Astrocyte of the cerebellum (primary cell): ENCODE data around the gene SNX11.

Experiments used
- DNase-seq: peaks from one replicate; pipeline ENCODE4 v3.0.0-alpha.2; 2011; ENCODE audit warnings: low read depth
- H3K4me3 ChIP-seq: 2 replicates; pipeline ENCODE4 v1.5.1; 2011; ENCODE audit warnings: mild to moderate bottlenecking, low read depth, low read length, moderate library complexity
- CTCF ChIP-seq: IDR thresholded peaks from 2 replicates; pipeline ENCODE4 v1.5.1; 2012; ENCODE audit warnings: low read length, low read depth, moderate library complexity, mild to moderate bottlenecking; ENCODE audit errors: missing control alignments
- in situ Hi-C: cut with HindIII; loops from 2 replicates; pipeline ENCODE4 v1.10.0; 2017; ENCODE audit warnings: low sequenced_read_pairs

Gene SNX11

GRCh38 chr17:48107137-48108055, at the start of gene SNX11:
Gene SNX11 (plus strand): TSS chr17:48107766. CDS start chr17:48112044, 4,278 bp downstream.
- peak; percentile 2 for TF ChIP-seq CTCF
- in situ Hi-C loops, result no loop called here
- H3K4me3 ChIP-seq, result peak within 1 kb of the TSS; percentile 93
- DNase-seq, result peak; percentile 64

DNA sequence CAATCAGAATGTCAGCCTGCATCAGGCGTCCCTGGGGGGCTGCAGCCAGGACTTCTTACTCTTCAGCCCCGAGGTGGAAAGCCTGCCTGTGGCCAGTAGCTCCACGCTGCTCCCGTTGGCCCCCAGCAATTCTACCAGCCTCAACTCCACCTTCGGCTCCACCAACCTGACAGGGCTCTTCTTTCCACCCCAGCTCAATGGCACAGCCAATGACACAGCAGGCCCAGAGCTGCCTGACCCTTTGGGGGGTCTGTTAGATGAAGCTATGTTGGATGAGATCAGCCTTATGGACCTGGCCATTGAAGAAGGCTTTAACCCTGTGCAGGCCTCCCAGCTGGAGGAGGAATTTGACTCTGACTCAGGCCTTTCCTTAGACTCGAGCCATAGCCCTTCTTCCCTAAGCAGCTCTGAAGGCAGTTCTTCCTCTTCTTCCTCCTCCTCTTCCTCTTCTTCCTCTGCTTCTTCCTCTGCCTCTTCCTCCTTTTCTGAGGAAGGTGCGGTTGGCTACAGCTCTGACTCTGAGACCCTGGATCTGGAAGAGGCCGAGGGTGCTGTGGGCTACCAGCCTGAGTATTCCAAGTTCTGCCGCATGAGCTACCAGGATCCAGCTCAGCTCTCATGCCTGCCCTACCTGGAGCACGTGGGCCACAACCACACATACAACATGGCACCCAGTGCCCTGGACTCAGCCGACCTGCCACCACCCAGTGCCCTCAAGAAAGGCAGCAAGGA, 49.0 kb upstream of the SNX11 start:
- no peak for DNase-seq
- H3K4me3 ChIP-seq, result no peak overlapping the region
- in situ Hi-C loops, result no loop called here
- TF ChIP-seq CTCF, result no peak

GRCh38 chr17:48059125-48059668, 48.4 kb upstream of the SNX11 start:
- in situ Hi-C loops, result no loop called here
- TF ChIP-seq CTCF, result no peak
- DNase-seq, result no peak
- no peak overlapping the region for H3K4me3 ChIP-seq

- no peak for TF ChIP-seq CTCF
- in situ Hi-C loops, result no loop called here
- no peak for DNase-seq
- H3K4me3 ChIP-seq, result no peak overlapping the region
Observed at GRCh38 chr17:48060249-48060648, 47.3 kb upstream of the SNX11 start.

- no peak for TF ChIP-seq CTCF
- in situ Hi-C loops, result no loop called here
- H3K4me3 ChIP-seq, result no peak overlapping the region
- no peak for DNase-seq
Observed at GRCh38 chr17:48062273-48062672, 45.3 kb upstream of the SNX11 start.

DNA sequence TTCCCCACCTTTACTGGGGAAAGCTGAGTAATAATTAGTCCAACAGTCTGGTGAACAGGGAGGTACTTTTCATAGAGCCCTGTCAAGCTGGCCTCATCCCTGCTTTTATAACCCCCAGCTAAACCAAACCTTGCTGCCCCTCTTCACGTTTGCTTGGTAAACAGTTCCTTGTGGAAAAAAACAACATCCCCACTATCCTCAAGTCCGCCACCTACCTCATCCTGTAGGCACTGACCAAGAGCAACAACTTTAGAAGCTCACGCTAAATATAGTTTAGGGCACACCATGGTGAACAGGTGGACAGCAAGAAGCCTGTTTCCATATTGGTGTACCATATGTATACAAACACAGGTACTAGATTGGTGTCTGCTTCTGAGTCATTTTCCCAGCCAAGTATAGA, 42.9 kb upstream of the SNX11 start:
- no peak overlapping the region for H3K4me3 ChIP-seq
- in situ Hi-C loops, result no loop called here
- no peak for DNase-seq
- no peak for TF ChIP-seq CTCF
